Measurements from ENCODE around the gene PCGF5.
"Not testable (repeated sequence)": the region's sequence is repeated elsewhere in the genome, so short reads cannot be mapped to it uniquely, and the experiment has no call there.

PCGF5 gene

GRCh38 chr10:91287912-91288311, 67.4 kb downstream of the PCGF5 start:
- no peak for DNase-seq

GRCh38 chr10:91289305-91289704, 68.8 kb downstream of the PCGF5 start:
- DNase-seq, result no peak

- DNase-seq, result no peak
These were observed 70.1 kb downstream of the PCGF5 start for GRCh38 chr10:91290607-91291006.

GRCh38 chr10:91294134-91294906, 73.9 kb downstream of the PCGF5 start:
- no peak for DNase-seq

- no peak for DNase-seq
These were observed 74.9 kb downstream of the PCGF5 start for GRCh38 chr10:91295346-91295745.

GRCh38 chr10:91296471-91296870, 76.0 kb downstream of the PCGF5 start:
- peak; percentile 35 for DNase-seq

- DNase-seq, result peak; percentile 72
These were observed 77.9 kb downstream of the PCGF5 start for GRCh38 chr10:91298224-91298871.

- DNase-seq, result no peak
These were observed 79.6 kb downstream of the PCGF5 start for GRCh38 chr10:91299999-91300575.

- DNase-seq, result not testable (repeated sequence)
These were observed 82.5 kb downstream of the PCGF5 start for GRCh38 chr10:91302946-91303345.

- DNase-seq, result not testable (repeated sequence)
These were observed 85.5 kb downstream of the PCGF5 start for GRCh38 chr10:91305979-91306378.

- no peak for DNase-seq
These were observed 87.0 kb downstream of the PCGF5 start for GRCh38 chr10:91307489-91307888.

GRCh38 chr10:91309711-91310110, 89.2 kb downstream of the PCGF5 start:
- DNase-seq, result no peak

- DNase-seq, result no peak
These were observed 91.3 kb downstream of the PCGF5 start for GRCh38 chr10:91311601-91312381.

GRCh38 chr10:91312382-91312733, 91.9 kb downstream of the PCGF5 start:
- DNase-seq, result no peak

GRCh38 chr10:91313796-91314485, 93.5 kb downstream of the PCGF5 start:
- peak; percentile 83 for DNase-seq

GRCh38 chr10:91316486-91316885, 96.0 kb downstream of the PCGF5 start:
- no peak for DNase-seq

GRCh38 chr10:91317541-91317940, 97.1 kb downstream of the PCGF5 start:
- no peak for DNase-seq

- DNase-seq, result no peak
These were observed 98.9 kb downstream of the PCGF5 start for GRCh38 chr10:91319336-91319735.

- DNase-seq, result not testable (repeated sequence)
These were observed 102.9 kb downstream of the PCGF5 start for GRCh38 chr10:91323293-91323905.

- DNase-seq, result no peak
These were observed 108.0 kb downstream of the PCGF5 start for GRCh38 chr10:91328320-91328984.
